ENCODE results near the gene AUNIP.
A peak's percentile ranks its signal among the peaks of the same experiment; 100 is the strongest.

Gene AUNIP

GRCh38 chr1:25803368-25803767, 55.9 kb downstream of the AUNIP start:
- Histone ChIP-seq H2BK120ac (ENCODE audit: low read depth, low read length) (no peak overlapping the region), H3K36me3 (ENCODE audit: control insufficient read depth, insufficient read depth, low read length) (no peaks in the 10 kb centered on the region), H3K27ac (ENCODE audit: low read depth, low read length) (no peak overlapping the region), H3K79me2 (ENCODE audit: control insufficient read depth, insufficient read depth, low read length) (no peaks in the 10 kb centered on the region), H4K5ac (ENCODE audit: low read length) (no peak overlapping the region), H2BK15ac (replicated peaks; ENCODE audit: low read depth) (no peak overlapping the region), H3K4ac (ENCODE audit: low read depth, low read length) (no peak overlapping the region), H4K8ac (ENCODE audit: low read depth, low read length) (no peak overlapping the region), H3K4me3 (ENCODE audit: low read length) (no peak overlapping the region), H2BK5ac (ENCODE audit: low read length) (no peak overlapping the region), H3K18ac (ENCODE audit: low read length) (no peak overlapping the region), H3K9ac (ENCODE audit: low read length) (no peak overlapping the region), H3K56ac (ENCODE audit: low read length) (no peak overlapping the region), H3K79me1 (ENCODE audit: low read length) (peaks cover 5% of the 10 kb centered on the region), H3K4me2 (ENCODE audit: low read length) (no peak overlapping the region), H3K23ac (ENCODE audit: low read length) (no peak overlapping the region), H2AK5ac (ENCODE audit: low read length) (no peak overlapping the region), H3K4me1 (ENCODE audit: control insufficient read depth, low read depth, low read length) (peaks cover 5% of the 10 kb centered on the region), H3K27me3 (ENCODE audit: insufficient read depth, low read length, poor library complexity) (no peaks in the 10 kb centered on the region)
- no CpG with 5 or more reads among the region's 1 CpG for WGBS (ENCODE audit: extremely low coverage, insufficient coverage, low lambda C conversion rate)
- DNase-seq = no peak

- Histone ChIP-seq H4K5ac (ENCODE audit: low read length) (no peak overlapping the region), H3K18ac (ENCODE audit: low read length) (no peak overlapping the region), H3K27ac (ENCODE audit: low read depth, low read length) (no peak overlapping the region), H2BK5ac (ENCODE audit: low read length) (no peak overlapping the region), H3K36me3 (ENCODE audit: control insufficient read depth, insufficient read depth, low read length) (no peaks in the 10 kb centered on the region), H4K8ac (ENCODE audit: low read depth, low read length) (no peak overlapping the region), H3K4me2 (ENCODE audit: low read length) (no peak overlapping the region), H2BK15ac (replicated peaks; ENCODE audit: low read depth) (no peak overlapping the region), H2BK120ac (ENCODE audit: low read depth, low read length) (no peak overlapping the region), H3K4me3 (ENCODE audit: low read length) (no peak overlapping the region), H3K23ac (ENCODE audit: low read length) (no peak overlapping the region), H3K79me1 (ENCODE audit: low read length) (peaks cover 5% of the 10 kb centered on the region), H3K79me2 (ENCODE audit: control insufficient read depth, insufficient read depth, low read length) (no peaks in the 10 kb centered on the region), H3K9ac (ENCODE audit: low read length) (no peak overlapping the region), H3K56ac (ENCODE audit: low read length) (no peak overlapping the region), H3K4ac (ENCODE audit: low read depth, low read length) (no peak overlapping the region), H2AK5ac (ENCODE audit: low read length) (no peak overlapping the region), H3K4me1 (ENCODE audit: control insufficient read depth, low read depth, low read length) (peaks cover 5% of the 10 kb centered on the region), H3K27me3 (ENCODE audit: insufficient read depth, low read length, poor library complexity) (no peaks in the 10 kb centered on the region)
- DNase-seq = no peak
- no CpG with 5 or more reads among the region's 6 CpGs for WGBS (ENCODE audit: extremely low coverage, insufficient coverage, low lambda C conversion rate)
Measured at GRCh38 chr1:25802915-25803314, 56.3 kb downstream of the AUNIP start.

- H3K79me1 ChIP-seq (ENCODE audit: low read length) = peaks cover 5% of the 10 kb centered on the region
- H3K56ac ChIP-seq (ENCODE audit: low read length) = peak overlapping the region; percentile 93
- H2AK5ac ChIP-seq (ENCODE audit: low read length) = peak overlapping the region; percentile 55
- H2BK120ac ChIP-seq (ENCODE audit: low read depth, low read length) = no peak overlapping the region
- H3K27me3 ChIP-seq (ENCODE audit: insufficient read depth, low read length, poor library complexity) = no peaks in the 10 kb centered on the region
- H4K5ac ChIP-seq (ENCODE audit: low read length) = no peak overlapping the region
- WGBS (ENCODE audit: extremely low coverage, insufficient coverage, low lambda C conversion rate) = no CpG with 5 or more reads among the region's 15 CpGs
- H2BK5ac ChIP-seq (ENCODE audit: low read length) = no peak overlapping the region
- no peak overlapping the region for H4K8ac ChIP-seq (ENCODE audit: low read depth, low read length)
- peak overlapping the region; percentile 38 for H3K4me3 ChIP-seq (ENCODE audit: low read length)
- peak overlapping the region; percentile 75 for H3K18ac ChIP-seq (ENCODE audit: low read length)
- H3K4ac ChIP-seq (ENCODE audit: low read depth, low read length) = peak overlapping the region; percentile 26
- H3K4me1 ChIP-seq (ENCODE audit: control insufficient read depth, low read depth, low read length) = peaks cover 5% of the 10 kb centered on the region
- DNase-seq = no peak
- H3K23ac ChIP-seq (ENCODE audit: low read length) = peak overlapping the region; percentile 74
- H3K27ac ChIP-seq (ENCODE audit: low read depth, low read length) = no peak overlapping the region
- H3K9ac ChIP-seq (ENCODE audit: low read length) = peak overlapping the region; percentile 84
- no peaks in the 10 kb centered on the region for H3K79me2 ChIP-seq (ENCODE audit: control insufficient read depth, insufficient read depth, low read length)
- peak overlapping the region; percentile 51 for H3K4me2 ChIP-seq (ENCODE audit: low read length)
- no peak overlapping the region for H2BK15ac ChIP-seq (replicated peaks; ENCODE audit: low read depth)
- no peaks in the 10 kb centered on the region for H3K36me3 ChIP-seq (ENCODE audit: control insufficient read depth, insufficient read depth, low read length)
Measured at GRCh38 chr1:25800703-25801377, 58.4 kb downstream of the AUNIP start.

- peaks cover 5% of the 10 kb centered on the region for H3K79me1 ChIP-seq (ENCODE audit: low read length)
- H3K23ac ChIP-seq (ENCODE audit: low read length) = peak within 1 kb of the TSS; percentile 74
- H3K27me3 ChIP-seq (ENCODE audit: insufficient read depth, low read length, poor library complexity) = no peaks in the 10 kb centered on the region
- no peak within 1 kb of the TSS for H2BK15ac ChIP-seq (replicated peaks; ENCODE audit: low read depth)
- H3K4me1 ChIP-seq (ENCODE audit: control insufficient read depth, low read depth, low read length) = peaks cover 5% of the 10 kb centered on the region
- no peaks in the 10 kb centered on the region for H3K79me2 ChIP-seq (ENCODE audit: control insufficient read depth, insufficient read depth, low read length)
- peak within 1 kb of the TSS; percentile 40 for H3K4ac ChIP-seq (ENCODE audit: low read depth, low read length)
- no CpG with 5 or more reads among the region's 91 CpGs for WGBS (ENCODE audit: extremely low coverage, insufficient coverage, low lambda C conversion rate)
- H2BK5ac ChIP-seq (ENCODE audit: low read length) = no peak within 1 kb of the TSS
- H3K18ac ChIP-seq (ENCODE audit: low read length) = peak within 1 kb of the TSS; percentile 75
- no peaks in the 10 kb centered on the region for H3K36me3 ChIP-seq (ENCODE audit: control insufficient read depth, insufficient read depth, low read length)
- H4K8ac ChIP-seq (ENCODE audit: low read depth, low read length) = no peak within 1 kb of the TSS
- peak within 1 kb of the TSS; percentile 84 for H3K9ac ChIP-seq (ENCODE audit: low read length)
- DNase-seq = peak; percentile 75
- peak within 1 kb of the TSS; percentile 67 for H3K4me2 ChIP-seq (ENCODE audit: low read length)
- no peak within 1 kb of the TSS for H3K27ac ChIP-seq (ENCODE audit: low read depth, low read length)
- no peak within 1 kb of the TSS for H4K5ac ChIP-seq (ENCODE audit: low read length)
- H2AK5ac ChIP-seq (ENCODE audit: low read length) = peak within 1 kb of the TSS; percentile 55
- peak within 1 kb of the TSS; percentile 93 for H3K56ac ChIP-seq (ENCODE audit: low read length)
- peak within 1 kb of the TSS; percentile 38 for H3K4me3 ChIP-seq (ENCODE audit: low read length)
- no peak within 1 kb of the TSS for H2BK120ac ChIP-seq (ENCODE audit: low read depth, low read length)
Measured at GRCh38 chr1:25799935-25800702, 59.1 kb downstream of the AUNIP start, which contains the start of gene SELENON. Gene SELENON, plus strand, starts transcription at chr1:25800193. Its CDS starts 38 bp downstream, at chr1:25800231.

- Histone ChIP-seq H3K27me3 (ENCODE audit: insufficient read depth, low read length, poor library complexity) (no peaks in the 10 kb centered on the region), H2BK15ac (replicated peaks; ENCODE audit: low read depth) (no peak overlapping the region), H3K27ac (ENCODE audit: low read depth, low read length) (no peak overlapping the region), H2AK5ac (ENCODE audit: low read length) (no peak overlapping the region), H2BK120ac (ENCODE audit: low read depth, low read length) (no peak overlapping the region), H3K79me1 (ENCODE audit: low read length) (peaks cover 5% of the 10 kb centered on the region), H4K8ac (ENCODE audit: low read depth, low read length) (no peak overlapping the region), H3K4me2 (ENCODE audit: low read length) (peak overlapping the region; percentile 67), H3K56ac (ENCODE audit: low read length) (peak overlapping the region; percentile 88), H3K4me3 (ENCODE audit: low read length) (no peak overlapping the region), H3K23ac (ENCODE audit: low read length) (no peak overlapping the region), H2BK5ac (ENCODE audit: low read length) (no peak overlapping the region), H4K5ac (ENCODE audit: low read length) (no peak overlapping the region), H3K79me2 (ENCODE audit: control insufficient read depth, insufficient read depth, low read length) (no peaks in the 10 kb centered on the region), H3K4ac (ENCODE audit: low read depth, low read length) (no peak overlapping the region), H3K9ac (ENCODE audit: low read length) (peak overlapping the region; percentile 84), H3K18ac (ENCODE audit: low read length) (peak overlapping the region; percentile 44), H3K36me3 (ENCODE audit: control insufficient read depth, insufficient read depth, low read length) (no peaks in the 10 kb centered on the region), H3K4me1 (ENCODE audit: control insufficient read depth, low read depth, low read length) (peaks cover 5% of the 10 kb centered on the region)
- no peak for DNase-seq
- no CpG with 5 or more reads among the region's 12 CpGs for WGBS (ENCODE audit: extremely low coverage, insufficient coverage, low lambda C conversion rate)
Measured at GRCh38 chr1:25799352-25799934, 59.8 kb downstream of the AUNIP start.

Measured in mesendoderm (in vitro differentiated cells).